HCT116 (cell line): ENCODE data around the gene ROCK2. TPM values are rescaled to one million over a fixed set of nuclear protein-coding genes. Genes with fewer than 3 reads are reported as not detected.

ENCODE experiments used
- ATAC-seq: fragments of 200-7000 bp; cut with Tn5 transposase; 2 replicates; pipeline ENCODE4 v1.9.1; 2020; ENCODE audit warnings: mild to moderate bottlenecking, moderate library complexity
- BruUV-seq: library from RNA; stranded (reverse); fragments of 400-500 nt; replicated peaks from 2 replicates; lab custom pipeline; 2021; lab: Mats Ljungman, UMichigan
- CTCF ChIA-PET: fragments of 300-600 bp; sonication (Branson Sonifier 250); formaldehyde crosslinking; loops from one replicate; lab custom pipeline; 2021; ENCODE audit warnings: antibody characterized with exemption; lab: Charles Lee
- POLR2A ChIA-PET: fragments of 300-600, 350-600 bp; sonication (Branson Sonifier 250); formaldehyde crosslinking; loops from one replicate; lab custom pipeline; 2021; ENCODE audit warnings: antibody characterized with exemption; lab: Charles Lee
- RAD21 ChIA-PET, 2 experiments: fragments of 300-600 bp; sonication (Branson Sonifier 250); formaldehyde crosslinking; loops; one replicate each; lab custom pipeline; 2023; ENCODE audit warnings: low total read pairs in 2 of 2; ENCODE audit not compliant: uncharacterized antibody in 2 of 2, unreplicated experiment in 2 of 2, low non-redundant PET in 1 of 2; lab: Charles Lee
- DNase-seq: peaks from one replicate; pipeline ENCODE4 v3.0.0-alpha.2; 2010; ENCODE audit warnings: low read depth, low spot score
- H2AFZ ChIP-seq: fragments of 200-600 bp; shearing (Covaris generic), sonication (generic); 2 replicates; pipeline ENCODE4 v1.6.1; 2017; ENCODE audit warnings: low read depth, mixed run types, mixed read lengths, antibody characterized with exemption, low read length; ENCODE audit not compliant: poor library complexity, severe bottlenecking
- H3K27ac ChIP-seq: 2 replicates; pipeline ENCODE4 v1.5.1; 2012; ENCODE audit warnings: low read depth, low read length
- H3K27me3 ChIP-seq: fragments of 200-600 bp; sonication (generic); 2 replicates; pipeline ENCODE4 v1.6.1; 2016; ENCODE audit warnings: mixed run types, low read length, mixed read lengths; ENCODE audit not compliant: insufficient read depth
- H3K36me3 ChIP-seq, 2 experiments: fragments of 200-500 bp in 1 of 2; fragments of 200-600 bp in 1 of 2; sonication (Bioruptor generic) in 1 of 2; sonication (generic) in 1 of 2; 2 replicates each; pipeline versions ENCODE4 v1.5.1 to v1.6.1; 2014 to 2016; ENCODE audit warnings: low read length in 2 of 2, inconsistent platforms in 1 of 2, mixed read lengths in 1 of 2, mixed run types in 1 of 2; ENCODE audit not compliant: insufficient read depth in 2 of 2, control insufficient read depth in 1 of 2
- H3K4me1 ChIP-seq, 2 experiments: fragments of 200-600 bp in 1 of 2; sonication (generic) in 1 of 2; 2 replicates each; pipeline versions ENCODE4 v1.5.1 to v1.6.1; 2012 to 2017; ENCODE audit warnings: low read length in 2 of 2, inconsistent platforms in 1 of 2, mild to moderate bottlenecking in 1 of 2, mixed read lengths in 1 of 2, mixed run types in 1 of 2, moderate library complexity in 1 of 2; ENCODE audit not compliant: insufficient read depth in 2 of 2, control insufficient read depth in 1 of 2
- H3K4me2 ChIP-seq: fragments of 200-600 bp; sonication (generic); 2 replicates; pipeline ENCODE4 v1.6.1; 2017; ENCODE audit warnings: mixed run types, low read length, mixed read lengths
- H3K4me3 ChIP-seq, 2 experiments: fragments of 200-600 bp in 1 of 2; sonication (generic) in 1 of 2; replicated peaks in 1 of 2; 2 replicates each; pipeline ENCODE4 v1.5.1; 2011 to 2016; ENCODE audit warnings: low read length in 2 of 2, control low read depth in 1 of 2, low read depth in 1 of 2, mild to moderate bottlenecking in 1 of 2, mixed read lengths in 1 of 2, mixed run types in 1 of 2
- H3K79me2 ChIP-seq: fragments of 200-600 bp; sonication (generic); 2 replicates; pipeline ENCODE4 v1.6.1; 2017; ENCODE audit warnings: mild to moderate bottlenecking, mixed run types, low read length, moderate library complexity, mixed read lengths; ENCODE audit not compliant: insufficient read depth
- H3K9ac ChIP-seq: fragments of 200-600 bp; sonication (generic); 2 replicates; pipeline ENCODE4 v1.6.1; 2016; ENCODE audit warnings: low read length, mixed read lengths
- H3K9me2 ChIP-seq: fragments of 200-600 bp; sonication (generic), shearing (Covaris generic); 2 replicates; pipeline ENCODE4 v1.6.1; 2017; ENCODE audit warnings: mixed run types, mild to moderate bottlenecking, moderate library complexity; ENCODE audit not compliant: insufficient read depth
- H3K9me3 ChIP-seq, 2 experiments: fragments of 200-500 bp in 1 of 2; fragments of 200-600 bp in 1 of 2; sonication (Bioruptor generic) in 1 of 2; sonication (generic) in 1 of 2; 2 replicates each; pipeline ENCODE4 v1.6.1; 2014 to 2017; ENCODE audit warnings: low read length in 2 of 2, mixed read lengths in 2 of 2, inconsistent platforms in 1 of 2, low read depth in 1 of 2, mild to moderate bottlenecking in 1 of 2, mixed run types in 1 of 2, moderate library complexity in 1 of 2; ENCODE audit not compliant: control insufficient read depth in 1 of 2, insufficient read depth in 1 of 2
- H4K20me1 ChIP-seq: fragments of 200-600 bp; sonication (generic), shearing (Covaris generic); 2 replicates; pipeline ENCODE4 v1.6.1; 2017; ENCODE audit warnings: mixed run types, mild to moderate bottlenecking, moderate library complexity; ENCODE audit not compliant: insufficient read depth
- CBX3 ChIP-seq: IDR thresholded peaks from 2 replicates; pipeline ENCODE4 v1.6.1; 2012; ENCODE audit warnings: low read depth
- CEBPB ChIP-seq: IDR thresholded peaks from 2 replicates; pipeline ENCODE4 v1.6.1; 2012; ENCODE audit warnings: low read depth
- EGR1 ChIP-seq: IDR thresholded peaks from 2 replicates; pipeline ENCODE4 v1.6.1; 2012; ENCODE audit warnings: low read depth
- EZH2phosphoT487 ChIP-seq: fragments of 200-600 bp; IDR thresholded peaks from 2 replicates; pipeline ENCODE4 v1.6.1; 2018; ENCODE audit warnings: antibody characterized with exemption, borderline replicate concordance
- FOSL1 ChIP-seq: IDR thresholded peaks from 2 replicates; pipeline ENCODE4 v1.6.1; 2012; ENCODE audit warnings: low read depth
- JUND ChIP-seq: IDR thresholded peaks from 2 replicates; pipeline ENCODE4 v1.6.1; 2012
- MAX ChIP-seq: IDR thresholded peaks from 2 replicates; pipeline ENCODE4 v1.6.1; 2012
- POLR2AphosphoS5 ChIP-seq: IDR thresholded peaks from 2 replicates; pipeline ENCODE4 v1.6.1; 2011; ENCODE audit warnings: mild to moderate bottlenecking, low read depth, low read length, moderate library complexity
- RAD21 ChIP-seq: IDR thresholded peaks from 2 replicates; pipeline ENCODE4 v1.6.1; 2012; ENCODE audit warnings: low read depth, mild to moderate bottlenecking
- SIN3A ChIP-seq: IDR thresholded peaks from 2 replicates; pipeline ENCODE4 v1.6.1; 2012; ENCODE audit warnings: low read depth
- SRF ChIP-seq: IDR thresholded peaks from 2 replicates; pipeline ENCODE4 v1.6.1; 2012; ENCODE audit warnings: low read depth
- TCF7L2 ChIP-seq: IDR thresholded peaks from 2 replicates; pipeline ENCODE4 v1.7.0; 2011; ENCODE audit warnings: borderline replicate concordance, inconsistent platforms; ENCODE audit not compliant: insufficient read depth, insufficient read length; ENCODE audit errors: extremely low read depth
- YY1 ChIP-seq: IDR thresholded peaks from 2 replicates; pipeline ENCODE4 v1.6.1; 2011; ENCODE audit warnings: low read length, low read depth, moderate library complexity, mild to moderate bottlenecking; ENCODE audit not compliant: insufficient replicate concordance; ENCODE audit errors: extremely low read depth
- ZNF274 ChIP-seq: fragments of 200-500 bp; sonication (Bioruptor generic); IDR thresholded peaks from 2 replicates; pipeline ENCODE4 v1.6.1; 2014; ENCODE audit warnings: mild to moderate bottlenecking, low read depth, low read length, inconsistent platforms
- intact Hi-C: fragments of 100-400 bp; cut with micrococcal nuclease; formaldehyde crosslinking; loops from 2 replicates; pipeline ENCODE4 v1.10.0; 2022
- total RNA-seq: library from RNA; stranded (reverse); gene quantifications from one replicate; pipeline ENCODE4 v1.2.1, GENCODE V29; 2021; ENCODE audit not compliant: unreplicated experiment
- TF ChIP-seq, protein P1 (sequence below): IDR thresholded peaks from 2 replicates; pipeline ENCODE4 v1.6.1; 2011; ENCODE audit warnings: mild to moderate bottlenecking, low read length, moderate library complexity; ENCODE audit not compliant: insufficient replicate concordance; ENCODE audit errors: extremely low read depth

The ROCK2 gene
- total RNA-seq, 1 experiment from 2014 or later: 48.0 TPM

GRCh38 chr2:11134349-11134748 lies 210.1 kb downstream of the ROCK2 start:
- no peak overlapping the region for H3K27ac ChIP-seq
- no peaks in the 10 kb centered on the region for H3K27me3 ChIP-seq
- no peaks in the 10 kb centered on the region for H4K20me1 ChIP-seq
- intact Hi-C loops: loop anchor here (5.0 kb wide), 2 partner anchors 333 to 548 kb away; partner anchors contain the start of gene E2F6
- H3K9me3 ChIP-seq: no peaks in the 10 kb centered on the region
- no peak overlapping the region for H3K9ac ChIP-seq
- RAD21 ChIA-PET: no interaction called here
- CTCF ChIA-PET: interaction anchor here (1.0 to 5.3 kb wide), 2 partner anchors 16 to 449 kb away, joined by 3 to 102 read pairs; no protein-coding TSS in a partner anchor
- H2AFZ ChIP-seq: no peak overlapping the region
- no peaks in the 10 kb centered on the region for H3K36me3 ChIP-seq
- no peak overlapping the region for H3K4me3 ChIP-seq
- no peak overlapping the region for H3K4me2 ChIP-seq
- no peak for ATAC-seq
- peaks cover 9 to 31% of the 10 kb centered on the region in 2 experiments for H3K4me1 ChIP-seq
- DNase-seq: no peak
- POLR2A ChIA-PET: interaction anchor here (1.6 to 1.7 kb wide), 2 partner anchors 10 to 20 kb away, joined by 4 to 9 read pairs; partner anchors contain the start of gene SLC66A3
- H3K9me2 ChIP-seq: no peaks in the 10 kb centered on the region
- no peaks in the 10 kb centered on the region for H3K79me2 ChIP-seq
- TF ChIP-seq CBX3: no peak
- no peak for TF ChIP-seq CEBPB
- TF ChIP-seq EZH2phosphoT487: no peak
- no peak for TF ChIP-seq JUND
- TF ChIP-seq, protein P1, sequence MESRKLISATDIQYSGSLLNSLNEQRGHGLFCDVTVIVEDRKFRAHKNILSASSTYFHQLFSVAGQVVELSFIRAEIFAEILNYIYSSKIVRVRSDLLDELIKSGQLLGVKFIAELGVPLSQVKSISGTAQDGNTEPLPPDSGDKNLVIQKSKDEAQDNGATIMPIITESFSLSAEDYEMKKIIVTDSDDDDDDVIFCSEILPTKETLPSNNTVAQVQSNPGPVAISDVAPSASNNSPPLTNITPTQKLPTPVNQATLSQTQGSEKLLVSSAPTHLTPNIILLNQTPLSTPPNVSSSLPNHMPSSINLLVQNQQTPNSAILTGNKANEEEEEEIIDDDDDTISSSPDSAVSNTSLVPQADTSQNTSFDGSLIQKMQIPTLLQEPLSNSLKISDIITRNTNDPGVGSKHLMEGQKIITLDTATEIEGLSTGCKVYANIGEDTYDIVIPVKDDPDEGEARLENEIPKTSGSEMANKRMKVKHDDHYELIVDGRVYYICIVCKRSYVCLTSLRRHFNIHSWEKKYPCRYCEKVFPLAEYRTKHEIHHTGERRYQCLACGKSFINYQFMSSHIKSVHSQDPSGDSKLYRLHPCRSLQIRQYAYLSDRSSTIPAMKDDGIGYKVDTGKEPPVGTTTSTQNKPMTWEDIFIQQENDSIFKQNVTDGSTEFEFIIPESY: no peak
- no peak for TF ChIP-seq TCF7L2
- no TSS peak for BruUV-seq

DNA sequence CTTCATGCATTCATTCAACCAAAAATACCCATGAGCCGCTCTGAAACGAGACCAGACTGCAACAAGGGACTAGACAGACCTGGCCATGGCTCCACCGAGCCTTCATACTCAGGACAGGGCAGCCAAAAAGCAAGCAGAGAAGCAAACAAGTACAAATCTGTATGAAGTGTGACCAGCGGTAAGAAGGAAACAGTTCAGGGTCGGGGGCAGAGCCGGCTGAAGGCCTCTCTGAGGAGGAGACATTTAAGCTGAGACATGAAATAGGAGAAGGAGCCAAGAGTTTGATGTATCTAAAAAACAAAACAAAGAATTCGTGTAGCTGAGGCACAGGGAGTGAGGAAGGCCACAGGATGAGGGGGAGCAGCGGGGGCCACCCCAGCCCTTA lies 210.5 kb downstream of the ROCK2 start:
- Histone ChIP-seq H3K4me1 (peaks cover 9 to 34% of the 10 kb centered on the region in 2 experiments), H3K36me3 (no peaks in the 10 kb centered on the region), H3K9ac (no peak overlapping the region), H4K20me1 (no peaks in the 10 kb centered on the region), H2AFZ (no peak overlapping the region), H3K27me3 (no peaks in the 10 kb centered on the region), H3K27ac (no peak overlapping the region), H3K9me2 (no peaks in the 10 kb centered on the region), H3K79me2 (no peaks in the 10 kb centered on the region), H3K4me3 (no peak overlapping the region), H3K9me3 (no peaks in the 10 kb centered on the region), H3K4me2 (no peak overlapping the region)
- intact Hi-C loops: loop anchor here (2.0 to 5.0 kb wide), 4 partner anchors 211 to 645 kb away; partner anchors contain the start of genes E2F6 and ROCK2
- CTCF ChIA-PET: interaction anchor here (1.0 to 5.3 kb wide), 2 partner anchors 16 to 449 kb away, joined by 3 to 102 read pairs; no protein-coding TSS in a partner anchor
- POLR2A ChIA-PET: interaction anchor here (1.6 to 1.7 kb wide), 2 partner anchors 9 to 21 kb away, joined by 4 to 9 read pairs; partner anchors contain the start of gene SLC66A3
- DNase-seq (no peak), ATAC-seq (no peak)
- no TSS peak for BruUV-seq
- RAD21 ChIA-PET: no interaction called here
- TF ChIP-seq ZNF274: no peak
- no peak for TF ChIP-seq SRF
- TF ChIP-seq JUND: no peak
- TF ChIP-seq RAD21: no peak
- no peak for TF ChIP-seq MAX
- TF ChIP-seq SIN3A: no peak
- TF ChIP-seq POLR2AphosphoS5: no peak
- no peak for TF ChIP-seq CEBPB
- no peak for TF ChIP-seq FOSL1
- no peak for TF ChIP-seq EGR1
- no peak for TF ChIP-seq YY1
- TF ChIP-seq, protein P1: no peak
